HG03135 (cell line): ENCODE data around the gene ZMAT5.

Experiments
- ATAC-seq: cut with Tn5 transposase; IDR thresholded peaks from one replicate; pipeline ENCODE4 v1.9.1; 2021; ENCODE audit warnings: mild to moderate bottlenecking, moderate library complexity; ENCODE audit not compliant: unreplicated experiment

ZMAT5 gene

DNA sequence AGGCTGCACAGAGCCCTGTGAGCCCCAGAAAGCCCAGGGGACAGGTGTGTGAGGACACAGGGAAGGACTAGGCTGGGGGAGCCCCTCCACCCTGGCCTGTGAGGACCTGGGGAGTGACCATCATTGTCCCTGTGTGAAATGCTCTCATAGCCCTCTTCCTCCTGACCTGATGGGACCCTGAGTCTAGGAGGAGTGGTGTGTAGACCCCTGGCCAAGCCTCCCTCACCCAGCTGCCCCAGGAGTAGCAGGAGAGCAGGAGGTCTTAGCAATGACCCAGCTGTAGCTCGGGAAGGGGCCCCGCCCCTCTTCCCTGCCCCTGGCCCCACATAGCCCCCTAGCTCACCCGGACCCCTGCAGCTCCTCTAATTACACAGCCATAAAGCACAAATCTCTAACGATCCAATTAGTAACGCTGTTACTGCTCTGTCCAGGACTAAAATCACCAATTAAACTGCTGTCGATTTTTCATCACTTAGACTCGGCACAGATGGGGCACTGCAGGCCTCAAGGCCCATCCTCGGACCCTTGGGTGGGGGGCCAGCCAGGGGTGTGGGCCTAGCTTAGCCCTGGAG, 53.6 kb downstream of the ZMAT5 start:
- ATAC-seq: no peak

DNA sequence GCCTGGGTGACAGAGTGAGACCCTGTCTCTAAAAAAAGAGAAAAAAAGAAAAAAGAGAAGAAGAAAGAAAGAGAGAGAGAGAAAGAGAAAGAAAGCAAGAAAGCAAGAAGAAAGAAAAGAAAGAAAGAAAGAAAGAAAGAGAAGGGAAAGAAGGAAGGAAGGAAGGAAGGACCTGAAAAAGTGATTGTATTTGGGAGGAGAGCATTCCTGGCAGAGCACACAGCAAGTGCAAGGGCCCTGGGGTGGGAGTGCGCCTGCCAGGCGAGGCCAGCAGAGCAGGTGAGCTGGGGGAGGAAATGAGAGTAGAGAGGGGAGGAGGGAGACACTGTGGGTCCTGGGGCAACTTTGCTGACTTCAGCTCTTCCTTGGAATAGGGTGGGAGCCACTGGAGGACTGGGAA, 54.7 kb downstream of the ZMAT5 start:
- no peak for ATAC-seq

DNA sequence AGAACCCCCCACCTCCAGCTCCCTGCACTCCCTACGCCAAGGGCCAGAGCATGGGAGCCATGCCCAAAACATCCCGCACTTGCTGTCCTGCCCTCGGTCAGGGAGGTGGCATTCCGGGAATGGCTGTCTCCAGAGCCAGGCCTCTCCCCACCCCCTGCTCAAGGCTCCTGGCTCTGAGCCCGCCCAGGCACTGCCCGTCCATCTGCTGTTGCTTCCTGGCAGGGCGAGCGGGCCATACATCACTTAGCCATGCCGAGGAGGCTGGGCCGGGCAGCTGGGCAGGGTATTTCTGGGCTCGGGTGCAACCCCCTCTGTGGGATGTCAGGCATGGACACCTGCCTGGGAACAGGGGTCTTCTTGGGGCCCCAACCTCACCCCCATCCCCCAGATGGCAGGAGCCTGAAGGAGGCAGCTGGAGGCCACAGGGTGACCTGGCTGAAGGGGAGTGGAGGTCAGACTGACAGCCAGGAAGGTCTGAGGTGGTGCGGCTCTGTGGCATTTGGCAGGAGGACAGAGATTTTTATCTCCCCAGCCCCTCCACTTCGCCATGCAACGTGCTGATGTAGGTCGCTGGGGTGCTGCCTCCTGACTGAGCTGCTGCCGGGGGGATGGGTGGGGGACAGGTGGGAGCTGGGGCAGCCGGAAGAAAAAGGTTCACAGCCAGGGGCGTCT, 55.7 kb downstream of the ZMAT5 start:
- no peak for ATAC-seq

DNA sequence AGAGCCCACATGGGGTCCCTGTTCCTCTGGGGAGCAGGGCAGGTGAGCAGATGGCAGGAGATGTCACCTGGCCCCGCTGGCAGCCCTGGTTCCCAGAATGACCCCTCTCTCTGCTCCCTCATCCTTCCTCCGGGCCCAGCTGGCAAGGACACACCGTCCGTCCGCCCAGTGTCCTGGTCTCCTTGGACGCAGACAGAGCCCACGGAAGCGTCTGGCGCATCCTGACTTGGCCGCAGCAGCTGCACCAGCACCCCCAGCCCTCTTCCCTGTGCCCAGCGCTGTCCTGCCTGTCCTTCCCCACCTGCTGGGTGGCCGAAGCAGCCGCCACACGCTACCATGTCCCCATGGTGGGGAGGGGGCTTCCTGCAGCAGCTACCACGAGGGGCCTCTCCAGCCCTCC, 56.6 kb downstream of the ZMAT5 start:
- ATAC-seq: no peak

DNA sequence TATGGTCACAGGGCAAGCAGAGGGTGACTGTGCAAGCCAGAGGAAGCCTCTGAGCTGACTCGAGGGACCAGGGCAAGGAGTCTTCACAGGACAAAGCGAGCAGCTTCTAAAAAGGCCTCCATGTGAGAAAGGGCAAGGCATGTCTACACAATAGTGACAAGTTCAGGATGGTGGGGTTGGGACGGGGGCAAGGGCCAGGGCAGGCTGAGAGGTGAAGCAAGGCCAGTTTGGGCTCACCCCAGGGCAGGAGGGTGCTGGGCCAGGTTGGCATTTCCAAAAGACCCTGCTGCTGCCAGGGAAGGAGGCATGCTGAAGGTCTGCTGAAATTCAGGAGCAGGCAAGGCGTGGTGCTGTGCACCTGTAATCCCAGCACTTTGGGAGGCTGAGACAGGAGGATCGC, 59.3 kb downstream of the ZMAT5 start:
- ATAC-seq: no peak

DNA sequence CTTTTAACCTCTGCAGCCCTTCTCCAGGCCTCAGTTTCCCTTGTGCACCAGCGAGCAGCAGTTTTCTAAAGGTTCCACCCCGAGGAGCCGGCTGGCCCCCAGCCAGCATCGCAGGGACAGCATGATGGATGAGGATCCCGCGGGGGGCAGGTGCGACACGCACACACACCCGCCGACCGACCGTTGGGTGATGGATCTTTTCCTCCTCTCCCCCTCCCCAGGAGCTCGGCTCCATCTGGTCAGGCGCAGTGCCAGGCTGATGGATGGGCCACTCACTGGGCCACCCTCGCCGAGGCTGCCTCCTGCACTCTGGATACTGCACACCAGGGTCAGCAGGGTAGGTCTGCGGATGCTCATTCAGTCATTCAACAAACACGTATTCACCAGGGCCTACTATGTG, 59.8 kb downstream of the ZMAT5 start:
- no peak for ATAC-seq

DNA sequence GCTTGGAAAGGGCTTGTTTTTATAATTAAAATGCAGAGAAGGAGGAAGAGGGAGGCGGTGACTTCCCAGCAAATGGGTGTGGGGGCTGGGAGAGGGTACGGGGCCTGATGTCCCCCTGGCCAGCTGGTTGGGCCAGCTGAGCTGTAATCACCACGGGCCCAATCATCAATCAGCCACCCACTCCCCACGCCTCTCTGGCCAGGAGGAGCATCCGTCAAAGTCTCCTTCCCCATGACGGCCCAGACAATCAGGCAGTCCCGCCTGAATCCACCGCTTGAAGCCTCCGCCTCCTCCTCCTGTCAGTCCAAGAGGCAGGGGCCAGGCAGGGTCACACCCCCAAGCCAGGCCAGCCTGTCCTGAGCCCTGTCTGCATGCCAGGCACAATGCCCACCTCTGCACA, 60.3 kb downstream of the ZMAT5 start:
- no peak for ATAC-seq

DNA sequence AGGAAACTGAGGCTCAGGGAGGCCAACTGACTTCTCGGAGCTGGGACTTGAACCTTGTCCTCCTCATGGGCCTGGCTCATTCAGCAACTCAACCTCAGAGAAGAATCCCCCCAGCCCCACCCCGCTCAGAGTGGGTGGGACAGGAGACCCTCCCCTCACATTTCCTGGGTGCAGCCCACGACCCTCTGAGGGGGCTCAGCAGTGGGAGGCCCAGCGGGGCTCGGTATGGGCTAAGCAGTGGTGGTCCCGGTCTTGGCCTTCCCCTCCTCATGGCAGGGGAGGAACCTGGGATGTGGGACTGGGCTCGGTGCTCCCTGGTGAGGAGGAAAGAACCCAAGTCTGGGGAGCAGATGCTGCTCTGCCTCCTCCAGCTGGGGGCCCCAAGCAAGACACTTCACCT, 61.2 kb downstream of the ZMAT5 start:
- no peak for ATAC-seq

DNA sequence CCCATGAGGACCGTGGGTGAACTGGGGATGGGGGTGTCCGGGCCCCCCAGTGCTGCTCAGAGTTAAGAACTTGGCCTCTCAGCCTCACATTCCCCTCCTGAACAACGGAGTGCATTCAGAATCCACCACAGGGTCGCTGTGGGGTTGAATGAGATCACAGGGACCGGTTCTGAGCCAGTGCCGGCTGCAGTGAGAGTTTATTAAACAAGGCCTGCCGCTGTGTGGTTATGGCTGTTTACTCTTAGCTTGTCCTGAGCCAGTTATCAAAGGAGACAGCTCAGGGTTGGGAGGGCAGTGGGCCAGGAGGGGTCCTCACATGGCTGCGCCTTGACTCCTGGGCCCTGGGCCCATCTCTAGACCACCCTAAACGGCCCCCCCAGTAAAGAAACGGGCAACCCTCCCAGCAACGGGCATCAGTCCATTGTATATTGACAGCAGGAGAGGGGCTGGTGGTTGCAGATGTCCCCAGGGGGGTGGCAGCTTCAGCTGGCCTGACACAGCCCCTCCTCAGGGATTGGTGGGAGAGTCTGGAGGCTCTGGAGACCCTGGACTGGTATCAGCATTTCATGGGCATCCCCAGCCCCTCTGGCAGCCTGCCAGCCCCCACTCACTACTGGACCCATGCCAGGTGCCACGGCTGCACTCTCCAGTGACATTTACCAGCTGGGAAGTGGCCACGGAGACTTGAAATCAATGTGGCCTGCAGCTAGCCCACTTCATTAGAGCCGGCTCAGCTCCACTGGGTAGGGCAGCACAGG, 62.1 kb downstream of the ZMAT5 start:
- ATAC-seq: no peak

DNA sequence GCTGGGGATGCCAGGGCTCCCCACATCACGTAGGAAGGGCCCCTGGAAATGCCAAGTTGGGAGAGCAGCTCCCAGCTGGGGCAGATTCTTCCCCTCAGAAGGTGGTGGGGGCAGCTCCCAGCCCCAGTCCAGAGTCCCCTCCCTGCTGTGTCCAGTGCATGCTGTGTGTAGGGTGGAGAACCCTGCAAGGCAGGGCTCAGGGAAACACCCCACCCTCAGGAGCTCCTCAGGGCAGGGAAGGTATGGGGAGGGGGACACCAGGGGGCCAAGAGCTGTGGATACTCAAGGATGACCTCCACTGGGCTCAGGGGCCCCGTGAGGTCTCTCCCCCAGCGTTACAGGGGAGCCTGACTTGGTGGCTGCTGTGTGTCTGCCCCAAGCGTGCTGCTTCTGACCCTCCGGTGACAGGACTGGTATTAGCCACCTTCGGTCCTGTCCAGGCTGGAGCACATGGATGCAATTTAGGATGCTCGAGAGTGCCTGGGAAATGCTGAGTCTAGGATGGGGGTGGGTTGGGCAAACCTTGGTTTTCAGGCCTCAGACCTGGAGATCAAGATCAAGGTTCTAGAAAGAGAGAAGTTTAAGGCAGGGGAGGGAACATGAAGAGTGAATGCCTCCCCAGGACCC, 63.1 kb downstream of the ZMAT5 start:
- ATAC-seq: no peak

DNA sequence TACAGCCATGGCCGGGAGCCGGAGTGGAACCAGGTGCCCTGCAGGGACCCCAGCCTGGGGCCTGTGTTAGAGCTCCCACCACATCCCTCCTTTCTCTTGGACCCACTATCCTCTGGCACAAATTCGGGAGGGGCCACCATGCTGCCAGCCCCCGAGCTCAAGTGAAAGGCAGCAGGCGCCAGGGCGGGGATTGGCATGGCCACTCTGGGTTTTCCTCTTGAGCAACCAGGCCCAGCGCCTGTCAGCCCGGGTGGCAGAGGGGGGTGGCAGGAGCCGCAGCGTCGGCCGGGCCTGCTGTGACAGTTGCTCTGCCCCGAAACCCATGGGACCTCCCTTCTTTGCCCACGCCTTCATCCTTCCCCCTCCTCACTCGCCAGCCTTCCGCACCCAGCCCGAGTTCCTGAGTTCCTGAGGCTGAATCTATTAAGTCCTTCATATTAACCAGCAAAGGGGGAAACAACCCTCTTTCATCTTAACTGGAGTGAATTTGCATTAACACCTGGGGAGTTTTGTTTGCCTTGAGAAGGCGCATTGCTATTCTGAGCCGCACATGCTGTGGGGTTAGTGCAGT, 63.8 kb downstream of the ZMAT5 start:
- no peak for ATAC-seq

DNA sequence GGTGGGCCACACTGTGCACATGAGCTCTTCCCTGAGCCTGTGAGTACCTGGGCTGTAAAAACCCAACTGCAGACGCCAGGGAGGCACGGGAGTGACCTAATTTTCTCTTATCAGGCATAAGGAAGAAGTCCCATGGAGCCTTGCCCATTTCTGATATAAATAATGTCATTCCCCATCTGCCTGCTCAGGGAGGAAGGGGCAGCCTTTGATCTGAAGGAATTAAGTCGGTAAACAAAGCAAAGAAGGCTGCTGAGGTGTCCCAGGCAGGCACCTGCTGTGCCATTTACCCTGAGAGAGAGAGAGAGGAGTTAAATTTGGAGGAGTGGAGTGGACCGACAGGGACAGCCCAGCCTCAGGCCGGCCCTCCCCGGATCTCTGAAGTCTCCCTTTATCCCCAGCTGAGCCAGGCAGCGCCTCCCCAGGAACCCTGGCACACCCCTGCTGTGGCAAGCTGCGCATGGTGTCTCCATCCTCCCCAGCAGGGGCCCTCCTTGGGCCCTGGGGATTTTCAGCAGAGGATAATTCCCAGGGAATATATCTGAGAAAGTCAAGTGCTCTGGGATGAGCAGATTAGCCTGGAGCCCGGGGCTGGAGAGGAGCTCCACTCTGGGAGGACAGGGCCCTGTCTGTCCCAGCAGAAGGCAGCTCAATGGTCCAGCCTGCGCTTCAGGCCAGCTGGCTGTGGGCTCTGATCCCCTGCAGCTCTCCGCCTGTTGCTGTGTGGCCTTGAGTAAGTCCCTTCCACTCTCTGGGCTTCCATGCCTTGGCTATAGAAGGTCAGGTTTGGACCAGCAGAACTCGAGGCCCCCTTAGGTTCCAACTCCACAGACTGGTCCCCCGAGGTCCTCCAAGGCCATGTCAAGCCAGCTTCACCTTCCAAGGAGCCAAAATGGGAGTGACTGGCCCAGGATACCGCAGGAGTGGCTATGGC, 64.5 kb downstream of the ZMAT5 start:
- no peak for ATAC-seq

DNA sequence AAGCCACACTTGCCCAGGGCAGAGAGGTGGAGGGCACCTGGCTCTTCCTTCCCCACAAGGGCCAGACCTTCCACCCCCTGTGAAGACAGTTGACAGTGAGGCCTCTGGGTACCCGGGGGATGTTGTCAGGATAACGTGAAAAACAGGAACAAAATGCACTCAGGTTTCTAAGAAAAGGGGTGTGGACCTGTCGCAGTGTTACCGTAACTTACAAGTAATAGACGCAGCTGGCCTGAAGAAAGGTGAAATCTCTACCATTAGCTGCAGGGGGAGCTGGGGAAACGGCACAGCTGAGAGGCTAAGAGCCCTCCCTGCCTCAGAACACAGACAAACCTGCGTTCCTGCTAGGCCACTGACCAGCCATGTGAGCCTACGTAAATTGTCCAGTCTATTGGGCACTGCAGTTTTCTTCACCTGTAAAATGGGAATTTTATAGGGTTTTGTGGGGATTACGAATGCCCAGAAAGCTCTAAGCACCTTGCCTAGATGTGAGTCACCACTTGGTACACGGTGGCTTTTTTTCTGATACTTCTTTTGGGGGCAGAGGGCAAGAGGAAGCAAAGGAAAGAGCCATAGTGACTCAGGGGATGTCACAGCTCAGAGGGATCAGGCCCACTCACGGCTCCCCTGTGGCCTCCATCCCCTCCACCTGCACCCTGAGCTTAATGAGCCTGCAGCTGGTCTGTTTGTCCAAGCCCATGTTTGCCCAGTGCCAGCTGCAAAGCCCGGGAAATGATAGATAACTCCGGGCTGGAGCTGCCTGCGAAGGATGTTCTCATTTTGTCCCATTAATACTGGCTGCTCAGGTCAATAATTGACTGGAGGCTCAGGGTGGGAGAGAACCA, 65.4 kb downstream of the ZMAT5 start:
- ATAC-seq: no peak

DNA sequence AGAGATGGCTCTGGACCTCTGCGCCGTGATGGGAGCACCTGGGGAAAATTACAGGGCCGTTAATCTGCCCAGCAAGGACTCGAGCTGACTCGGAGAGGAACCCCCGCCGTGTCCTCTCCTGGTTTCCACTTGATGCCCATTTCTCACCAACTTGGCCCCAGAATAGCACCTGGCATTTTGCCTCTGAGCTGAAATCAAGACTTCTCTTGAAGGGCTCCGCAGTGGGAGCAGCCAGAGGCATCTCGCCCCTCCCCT, 66.0 kb downstream of the ZMAT5 start:
- ATAC-seq: no peak

DNA sequence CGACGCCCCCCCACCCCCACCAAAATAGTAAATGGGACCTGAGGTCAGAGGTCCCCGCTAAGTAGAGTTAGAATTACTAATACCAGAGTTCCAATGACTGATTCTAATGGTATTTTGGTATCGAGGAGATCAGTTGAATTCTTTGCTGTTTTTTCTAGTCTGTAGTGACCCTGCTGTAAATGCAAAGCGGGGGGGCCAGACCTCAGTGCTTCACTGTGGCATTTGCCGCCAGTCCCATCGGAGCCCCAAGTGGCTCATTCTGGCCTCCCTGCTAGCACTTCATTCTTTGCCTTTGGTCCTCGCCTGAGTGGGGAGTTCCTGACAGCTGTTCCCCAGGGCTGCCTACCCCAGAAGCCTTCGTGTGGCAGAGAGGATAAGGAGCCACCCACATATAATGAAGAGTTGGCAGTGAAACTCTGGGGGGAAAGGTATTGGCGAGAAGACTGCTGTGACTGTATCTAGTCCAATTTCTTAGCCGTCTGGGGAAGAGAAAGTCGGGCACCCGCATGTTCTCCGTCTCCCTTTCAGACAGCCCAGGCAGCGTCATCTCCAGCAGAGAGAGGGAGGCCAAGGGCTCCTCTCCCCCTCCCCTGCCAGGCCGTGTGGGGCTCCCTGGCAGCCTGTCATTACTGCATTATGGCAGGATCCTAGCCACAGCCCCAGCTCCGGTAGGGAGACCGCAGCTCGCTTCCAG, 66.5 kb downstream of the ZMAT5 start:
- no peak for ATAC-seq

DNA sequence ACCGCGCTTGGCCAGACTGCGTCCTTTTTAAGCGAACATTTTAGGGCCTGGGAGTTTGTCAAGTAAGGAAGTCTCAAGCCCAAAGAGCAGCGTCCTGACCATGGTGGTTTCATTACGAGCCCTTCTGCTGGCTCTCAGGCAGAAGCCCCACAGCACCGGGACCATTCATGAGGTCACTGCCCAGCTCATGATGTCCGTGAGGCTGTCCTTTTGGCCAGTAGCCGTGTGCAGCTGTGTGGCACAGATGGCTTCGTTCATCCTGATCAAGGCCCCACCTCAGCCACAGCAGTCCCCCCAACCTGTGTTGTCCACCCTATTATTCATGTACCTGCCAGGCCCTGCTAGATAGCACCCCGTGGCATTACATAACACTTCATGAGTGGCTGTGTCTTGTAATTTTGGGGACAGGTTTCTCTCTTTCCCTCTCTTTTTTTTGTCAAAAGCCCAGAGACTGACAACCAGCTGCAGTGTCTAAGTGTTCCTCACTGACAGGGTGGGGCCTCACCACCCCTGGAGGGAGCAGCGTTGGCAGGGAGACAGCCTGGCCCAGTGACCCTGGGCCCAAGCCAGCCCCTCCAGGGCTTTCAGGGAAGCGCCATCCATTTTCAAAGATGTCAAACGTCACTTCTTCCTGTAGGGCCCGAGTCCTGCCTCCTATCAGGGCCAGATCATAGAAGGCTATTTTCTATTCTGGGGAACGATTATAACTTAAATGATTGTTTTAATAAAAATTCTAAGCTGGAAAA, 68.8 kb downstream of the ZMAT5 start:
- no peak for ATAC-seq

DNA sequence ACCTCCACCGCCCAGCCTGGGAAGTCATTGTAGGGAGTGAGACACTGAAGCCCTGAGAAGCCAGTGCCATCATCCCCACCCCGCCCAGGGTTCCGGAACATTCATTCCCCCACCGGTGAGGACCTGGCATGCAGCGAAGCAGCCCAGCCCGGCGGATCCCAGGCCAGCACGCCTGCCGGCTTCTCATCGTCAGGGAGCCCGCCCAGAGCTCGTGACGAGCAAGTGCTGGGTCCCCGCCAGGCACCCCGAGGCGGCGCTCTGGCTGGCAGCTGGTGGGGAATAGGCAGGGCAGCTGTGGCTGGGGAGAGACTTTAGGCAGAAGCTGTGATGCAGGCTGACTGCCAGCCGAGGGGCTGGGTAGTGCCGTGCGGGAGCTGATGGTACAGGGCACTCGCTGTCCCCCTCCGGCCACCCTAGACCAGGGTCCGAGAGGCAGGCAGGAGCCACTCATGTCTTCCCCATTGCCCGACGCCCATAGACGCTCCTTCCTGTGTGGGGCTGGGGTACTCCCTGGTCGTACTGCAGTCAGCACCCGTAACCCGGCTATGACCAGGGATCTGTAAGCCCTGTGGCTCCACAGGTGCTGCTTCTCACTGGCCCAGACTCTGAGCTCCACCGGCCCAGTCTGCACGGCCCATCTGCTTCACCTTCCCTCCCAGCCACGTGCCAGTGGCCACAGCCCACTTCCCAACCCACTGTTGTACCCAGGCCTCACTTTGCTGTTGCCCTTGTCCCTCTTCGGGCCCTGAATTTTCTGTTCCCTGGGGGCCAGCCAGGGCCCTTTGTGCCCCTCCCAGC, 71.5 kb downstream of the ZMAT5 start:
- no peak for ATAC-seq

DNA sequence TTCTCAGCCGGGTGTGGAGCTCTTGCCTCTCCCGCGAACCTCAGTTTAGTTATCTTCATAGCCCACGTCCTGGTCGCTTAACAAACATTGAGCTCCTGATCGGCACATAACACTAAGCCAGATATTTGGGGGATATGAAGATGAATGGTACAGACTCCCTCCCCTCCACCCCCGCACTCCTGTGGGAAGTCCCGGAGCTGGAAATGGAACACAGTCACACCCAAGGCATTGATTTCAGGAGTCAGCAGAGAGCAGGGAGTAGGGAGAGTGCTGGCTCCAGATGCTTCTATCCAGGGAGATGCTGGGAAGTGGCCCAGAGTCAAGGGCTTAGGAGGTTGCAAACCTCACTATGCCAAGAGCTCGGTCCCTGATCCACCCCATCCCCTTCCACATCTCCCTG, 73.1 kb downstream of the ZMAT5 start:
- no peak for ATAC-seq
